Natural killer cell treated with Interleukin-12 subunit alpha and Interleukin-12 subunit beta and Interleukin-15 and Interleukin-18, amount 100 ng/mL, for 72 hours (primary cell): ENCODE results near the gene KCNAB2. TPM values are rescaled to one million over a fixed set of nuclear protein-coding genes. Genes with fewer than 3 reads are reported as not detected.
A peak's percentile ranks its signal among the peaks of the same experiment; 100 is the strongest.

ENCODE experiments used
- ATAC-seq, 2 donors: fragments of 150-1000 bp; cut with Tn5 transposase in 1 of 2; sonication (Bioruptor Pico), chemical (Tn5 transposase) in 1 of 2; 2 replicates each; pipeline ENCODE4 v1.10.0; 2021
- DNase-seq: peaks from one replicate; pipeline ENCODE4 v3.0.0; 2022; ENCODE audit warnings: low spot score
- H3K27ac Mint-ChIP-seq, 2 donors: 1 replicate in 1 of 2; 2 replicates in 1 of 2; pipeline ENCODE4 v1.8.0; 2022; ENCODE audit warnings: mixed read lengths in 2 of 2, mild to moderate bottlenecking in 1 of 2, moderate library complexity in 1 of 2
- H3K27me3 Mint-ChIP-seq, 2 donors: 1 replicate in 1 of 2; 2 replicates in 1 of 2; pipeline ENCODE4 v1.8.0; 2022; ENCODE audit warnings: mixed read lengths in 2 of 2
- H3K36me3 Mint-ChIP-seq: one replicate; pipeline ENCODE4 v1.8.0; 2022; ENCODE audit warnings: mixed read lengths
- H3K4me1 Mint-ChIP-seq, 2 donors: 1 replicate in 1 of 2; 2 replicates in 1 of 2; pipeline ENCODE4 v1.8.0; 2022; ENCODE audit warnings: low read depth in 2 of 2, mixed read lengths in 2 of 2, mild to moderate bottlenecking in 1 of 2
- H3K4me3 Mint-ChIP-seq: one replicate; pipeline ENCODE4 v1.8.0; 2022; ENCODE audit warnings: mixed read lengths
- H3K9me3 Mint-ChIP-seq: 2 replicates; pipeline ENCODE4 v1.8.0; 2022; ENCODE audit warnings: mixed read lengths
- total RNA-seq, 2 donors: library from RNA; stranded (reverse); gene quantifications; one replicate each; pipeline ENCODE4 v1.2.3, GENCODE V29; 2022

Gene KCNAB2
- total RNA-seq, 2 donors from 2014 or later = 157 to 360 TPM

DNA sequence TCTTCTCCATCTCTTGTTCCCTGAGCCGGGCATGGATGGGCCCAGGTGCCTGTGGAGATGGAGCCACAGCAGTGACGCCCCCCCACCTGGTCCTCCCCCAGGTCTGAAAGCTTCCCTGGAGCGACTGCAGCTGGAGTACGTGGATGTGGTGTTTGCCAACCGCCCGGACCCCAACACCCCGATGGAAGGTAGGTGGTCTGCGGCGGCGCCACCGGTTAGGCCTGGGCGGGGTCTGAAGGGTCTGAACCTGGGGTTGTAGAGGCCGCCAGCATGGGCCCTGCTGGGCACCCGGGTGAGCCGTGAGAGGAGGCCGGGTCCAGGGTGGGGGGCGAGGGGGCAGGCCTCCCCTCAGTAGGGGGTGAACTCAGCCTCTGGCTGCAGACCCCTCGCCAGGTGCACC is 44.6 kb downstream of the KCNAB2 start:
- Mint-ChIP-seq H3K9me3 (no peaks in the 10 kb centered on the region), H3K36me3 (no peaks in the 10 kb centered on the region), H3K27me3 (no peaks in the 10 kb centered on the region), H3K4me3 (no peak overlapping the region), H3K4me1 (no peaks in the 10 kb centered on the region), H3K27ac (no peak overlapping the region)
- no peak for ATAC-seq
- DNase-seq = no peak

DNA sequence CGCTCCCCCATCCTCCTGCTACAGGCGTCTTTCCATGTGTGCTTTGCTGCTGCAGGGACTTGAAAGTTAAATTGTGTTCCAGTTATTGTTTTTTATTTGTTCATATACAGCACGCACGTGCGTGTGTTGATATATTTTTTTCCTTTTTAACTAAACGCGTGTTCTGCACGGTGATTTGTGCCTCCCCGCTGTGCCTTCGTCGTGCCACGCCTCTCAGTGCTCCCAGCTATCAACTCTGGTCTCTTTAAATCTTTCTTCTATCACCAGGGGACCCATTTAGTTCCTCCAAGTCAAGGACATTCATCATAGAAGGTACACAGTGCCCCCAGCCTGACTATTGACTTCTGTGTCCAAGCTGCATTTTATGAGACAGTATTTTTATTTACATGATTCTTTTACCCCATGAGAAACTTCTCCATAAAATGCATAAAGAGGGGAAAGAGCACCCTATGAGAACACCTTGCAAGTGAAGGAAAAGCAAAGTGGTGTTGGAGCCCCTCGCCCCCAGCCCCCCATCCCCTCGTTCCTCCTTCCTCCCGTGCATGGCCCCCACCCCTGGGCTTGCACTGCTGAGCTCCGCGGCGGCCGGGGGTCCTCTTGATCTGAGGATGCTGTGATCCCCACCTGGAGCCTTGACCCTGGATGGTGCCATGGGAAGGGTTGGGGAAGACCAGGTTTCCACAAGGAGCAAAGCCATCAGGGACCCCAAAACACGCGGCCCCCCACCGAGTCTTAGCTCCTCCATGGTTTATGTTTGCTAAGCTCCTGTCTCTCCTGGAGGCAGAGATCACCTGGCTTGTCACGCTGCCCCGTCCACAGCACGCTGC is 45.5 kb downstream of the KCNAB2 start:
- no peaks in the 10 kb centered on the region for H3K36me3 Mint-ChIP-seq
- H3K27me3 Mint-ChIP-seq = no peaks in the 10 kb centered on the region
- H3K27ac Mint-ChIP-seq = peak overlapping the region in 1 of 2 donors; percentile 10
- H3K4me1 Mint-ChIP-seq = no peaks in the 10 kb centered on the region
- no peak overlapping the region for H3K4me3 Mint-ChIP-seq
- no peaks in the 10 kb centered on the region for H3K9me3 Mint-ChIP-seq
- no peak for DNase-seq
- no peak for ATAC-seq

DNA sequence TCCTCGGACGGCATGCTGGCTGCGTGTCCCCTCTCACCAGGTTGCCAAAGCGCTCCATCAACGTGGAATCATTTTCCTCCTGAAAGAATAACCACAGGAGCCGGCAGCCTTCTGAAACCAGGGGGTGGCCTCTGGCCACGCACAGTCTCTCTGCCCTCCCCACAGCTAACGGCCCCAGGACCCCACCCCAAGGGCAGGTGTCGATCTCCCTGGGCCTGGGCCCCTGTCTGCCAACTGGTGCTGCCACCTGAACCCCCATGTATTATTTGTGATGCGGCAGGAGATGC is 46.1 kb downstream of the KCNAB2 start:
- Mint-ChIP-seq H3K4me3 (no peak overlapping the region), H3K4me1 (no peaks in the 10 kb centered on the region), H3K36me3 (no peaks in the 10 kb centered on the region), H3K27me3 (no peaks in the 10 kb centered on the region), H3K27ac (no peak overlapping the region), H3K9me3 (no peaks in the 10 kb centered on the region)
- no peak for ATAC-seq
- no peak for DNase-seq

DNA sequence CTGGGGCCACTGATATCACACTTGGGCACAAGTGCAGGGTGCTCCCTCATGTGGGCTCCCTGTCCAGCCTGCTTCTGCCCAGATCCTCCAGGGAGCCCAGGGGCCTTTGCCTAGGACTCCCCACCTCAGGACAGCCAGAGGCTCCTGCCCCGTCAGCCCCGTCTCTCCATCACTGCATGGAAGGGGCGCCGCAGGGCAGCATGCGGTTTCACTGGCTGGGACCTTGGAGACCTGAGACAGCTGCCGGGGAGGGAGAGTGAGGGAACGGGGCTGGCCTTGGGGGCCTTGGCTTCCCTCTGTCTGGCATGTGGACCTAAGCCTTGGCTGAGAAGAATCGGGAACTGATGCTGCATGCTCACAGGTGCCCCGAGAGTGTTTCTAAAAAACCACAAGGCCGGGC is 46.5 kb downstream of the KCNAB2 start:
- no peak for DNase-seq
- ATAC-seq = no peak
- H3K36me3 Mint-ChIP-seq = no peaks in the 10 kb centered on the region
- no peak overlapping the region for H3K4me3 Mint-ChIP-seq
- H3K27me3 Mint-ChIP-seq = no peaks in the 10 kb centered on the region
- peaks cover 0 to under 1% of the 10 kb centered on the region in 2 donors for H3K4me1 Mint-ChIP-seq
- no peak overlapping the region for H3K27ac Mint-ChIP-seq
- no peaks in the 10 kb centered on the region for H3K9me3 Mint-ChIP-seq

DNA sequence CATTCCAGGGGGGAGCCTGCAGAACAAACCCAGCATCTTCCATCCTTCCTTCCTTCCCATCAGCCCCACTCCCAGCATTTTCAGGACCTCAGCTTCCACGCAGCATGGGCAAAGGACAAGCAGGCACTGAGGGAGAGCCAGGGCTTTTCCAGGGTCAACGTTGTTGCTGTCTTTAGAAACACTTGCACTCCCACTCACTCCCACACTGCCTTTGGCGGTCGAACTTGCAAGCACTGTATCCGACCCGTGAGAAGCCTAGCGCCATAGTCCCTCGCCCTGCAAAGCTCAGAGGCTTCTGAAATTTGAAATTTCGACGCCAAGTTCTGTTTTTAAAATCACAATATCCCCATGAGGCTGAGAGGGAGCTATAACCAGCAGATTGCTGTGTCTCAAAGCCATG is 47.4 kb downstream of the KCNAB2 start:
- no peaks in the 10 kb centered on the region for H3K27me3 Mint-ChIP-seq
- no peak overlapping the region for H3K4me3 Mint-ChIP-seq
- H3K9me3 Mint-ChIP-seq = no peaks in the 10 kb centered on the region
- no peak for DNase-seq
- H3K4me1 Mint-ChIP-seq = peaks cover 0 to 6% of the 10 kb centered on the region in 2 donors
- no peak for ATAC-seq
- H3K36me3 Mint-ChIP-seq = peaks cover 5% of the 10 kb centered on the region
- no peak overlapping the region for H3K27ac Mint-ChIP-seq

DNA sequence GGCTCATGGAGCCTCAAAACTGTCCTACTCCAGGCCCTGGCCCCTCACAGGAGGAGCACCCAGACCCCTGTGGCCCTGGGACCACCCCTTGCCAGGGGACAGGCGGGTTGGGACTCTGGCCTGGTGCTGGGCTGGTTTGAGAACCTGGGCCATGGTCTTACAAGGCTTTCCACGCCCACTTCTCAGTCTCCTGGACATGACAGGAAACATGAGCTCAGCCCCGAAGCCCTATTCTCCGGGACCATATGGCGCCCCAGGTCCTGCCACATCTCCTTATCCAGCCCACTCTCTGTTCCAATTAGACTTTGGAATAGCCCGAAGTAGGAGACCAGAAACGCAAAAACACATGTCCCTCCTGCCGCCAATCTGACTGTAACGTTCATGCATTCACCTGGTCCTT is 47.9 kb downstream of the KCNAB2 start:
- H3K27me3 Mint-ChIP-seq = no peaks in the 10 kb centered on the region
- H3K27ac Mint-ChIP-seq = no peak overlapping the region
- no peak overlapping the region for H3K4me3 Mint-ChIP-seq
- H3K9me3 Mint-ChIP-seq = no peaks in the 10 kb centered on the region
- DNase-seq (no peak), ATAC-seq (no peak)
- H3K4me1 Mint-ChIP-seq = peaks cover 0 to 6% of the 10 kb centered on the region in 2 donors
- H3K36me3 Mint-ChIP-seq = peaks cover 5% of the 10 kb centered on the region

DNA sequence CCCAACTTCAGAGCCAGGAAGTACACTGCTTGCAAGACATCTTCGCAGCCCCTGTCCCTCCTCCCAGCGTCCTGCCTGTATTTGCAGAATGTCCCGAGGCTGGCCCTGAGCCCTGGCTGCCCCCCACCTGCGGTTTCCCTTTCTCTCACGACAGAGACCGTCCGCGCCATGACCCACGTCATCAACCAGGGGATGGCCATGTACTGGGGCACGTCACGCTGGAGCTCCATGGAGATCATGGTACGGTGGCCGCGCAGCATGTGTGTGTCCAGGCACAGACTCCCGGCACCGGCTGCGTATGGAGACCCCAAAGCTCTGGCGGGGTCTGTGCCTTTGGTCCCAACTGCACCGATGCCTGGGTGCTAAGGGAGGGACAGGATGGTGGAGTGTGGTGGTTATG is 48.6 kb downstream of the KCNAB2 start:
- Mint-ChIP-seq H3K27ac (no peak overlapping the region), H3K4me1 (peaks cover 0 to 6% of the 10 kb centered on the region in 2 donors), H3K36me3 (peaks cover 5% of the 10 kb centered on the region), H3K9me3 (no peaks in the 10 kb centered on the region), H3K4me3 (no peak overlapping the region), H3K27me3 (no peaks in the 10 kb centered on the region)
- DNase-seq (no peak), ATAC-seq (no peak)

DNA sequence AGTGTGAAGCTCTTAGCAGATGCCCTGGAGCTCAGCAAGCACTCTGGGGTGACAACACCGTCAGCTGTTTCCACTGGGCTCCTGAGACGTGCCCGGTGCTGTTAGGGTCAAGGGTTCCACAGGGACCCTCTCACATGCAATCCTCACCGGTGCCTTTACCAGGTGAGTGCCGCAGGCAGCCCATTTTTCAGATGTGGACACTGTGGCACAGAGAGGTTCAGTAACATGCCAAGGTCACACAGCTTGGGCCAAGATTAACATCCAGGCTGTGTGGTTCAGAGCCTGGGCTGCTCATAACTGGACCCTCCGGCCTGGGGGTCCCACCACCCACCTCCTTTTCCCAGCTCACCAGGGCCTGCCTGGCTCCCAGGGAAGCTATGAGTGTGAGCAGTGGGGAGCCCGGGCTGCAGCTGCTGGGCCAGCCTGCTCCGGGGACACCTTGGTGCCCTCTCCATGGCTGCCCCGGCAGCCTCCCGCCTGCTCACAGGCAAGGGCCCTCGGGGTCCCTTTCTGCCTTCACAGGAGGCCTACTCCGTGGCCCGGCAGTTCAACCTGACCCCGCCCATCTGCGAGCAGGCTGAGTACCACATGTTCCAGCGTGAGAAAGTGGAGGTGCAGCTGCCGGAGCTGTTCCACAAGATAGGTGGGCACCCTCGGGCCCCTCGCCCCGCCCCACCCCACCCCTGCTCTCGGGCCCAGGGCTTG is 49.3 kb downstream of the KCNAB2 start:
- Mint-ChIP-seq H3K27me3 (no peaks in the 10 kb centered on the region), H3K4me3 (no peak overlapping the region), H3K27ac (no peak overlapping the region), H3K4me1 (peaks cover 0 to 6% of the 10 kb centered on the region in 2 donors), H3K9me3 (no peaks in the 10 kb centered on the region), H3K36me3 (peaks cover 5% of the 10 kb centered on the region)
- DNase-seq (no peak), ATAC-seq (no peak)

DNA sequence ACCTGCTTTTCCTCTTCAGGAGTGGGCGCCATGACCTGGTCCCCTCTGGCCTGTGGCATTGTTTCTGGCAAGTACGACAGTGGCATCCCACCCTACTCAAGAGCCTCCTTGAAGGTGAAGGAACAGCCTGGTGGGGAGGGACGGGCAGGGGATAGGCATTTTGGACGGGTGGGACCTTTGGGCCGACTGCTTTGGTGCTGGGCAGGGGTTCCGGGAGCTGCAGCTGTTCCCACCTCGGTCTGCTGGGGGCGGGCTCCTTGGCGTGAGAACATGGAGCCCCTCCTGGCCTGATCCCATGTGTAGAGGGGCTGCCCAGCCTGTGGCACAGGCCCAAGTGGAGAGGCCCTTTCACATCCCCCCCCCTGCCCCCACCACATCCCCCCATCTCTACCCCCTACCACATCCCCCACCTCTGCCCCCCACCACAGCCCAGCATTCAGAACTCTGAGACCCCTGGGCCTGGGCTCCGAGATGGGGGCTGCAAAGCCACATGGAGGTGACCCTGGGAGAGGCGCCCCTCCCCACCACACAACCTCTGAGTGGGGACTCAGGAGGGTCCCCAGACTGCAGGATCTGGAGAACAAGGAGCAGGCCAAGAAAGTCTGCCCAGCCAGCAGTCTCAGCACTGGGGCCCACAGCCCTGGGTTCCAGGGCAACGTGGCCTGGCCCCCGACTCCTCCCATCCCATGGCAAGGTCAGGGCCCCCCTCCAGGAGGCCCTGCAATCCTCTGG is 50.0 kb downstream of the KCNAB2 start:
- Mint-ChIP-seq H3K36me3 (peaks cover 5% of the 10 kb centered on the region), H3K4me3 (no peak overlapping the region), H3K27ac (no peak overlapping the region), H3K4me1 (peaks cover 0 to 6% of the 10 kb centered on the region in 2 donors), H3K27me3 (no peaks in the 10 kb centered on the region), H3K9me3 (no peaks in the 10 kb centered on the region)
- ATAC-seq (no peak), DNase-seq (no peak)

DNA sequence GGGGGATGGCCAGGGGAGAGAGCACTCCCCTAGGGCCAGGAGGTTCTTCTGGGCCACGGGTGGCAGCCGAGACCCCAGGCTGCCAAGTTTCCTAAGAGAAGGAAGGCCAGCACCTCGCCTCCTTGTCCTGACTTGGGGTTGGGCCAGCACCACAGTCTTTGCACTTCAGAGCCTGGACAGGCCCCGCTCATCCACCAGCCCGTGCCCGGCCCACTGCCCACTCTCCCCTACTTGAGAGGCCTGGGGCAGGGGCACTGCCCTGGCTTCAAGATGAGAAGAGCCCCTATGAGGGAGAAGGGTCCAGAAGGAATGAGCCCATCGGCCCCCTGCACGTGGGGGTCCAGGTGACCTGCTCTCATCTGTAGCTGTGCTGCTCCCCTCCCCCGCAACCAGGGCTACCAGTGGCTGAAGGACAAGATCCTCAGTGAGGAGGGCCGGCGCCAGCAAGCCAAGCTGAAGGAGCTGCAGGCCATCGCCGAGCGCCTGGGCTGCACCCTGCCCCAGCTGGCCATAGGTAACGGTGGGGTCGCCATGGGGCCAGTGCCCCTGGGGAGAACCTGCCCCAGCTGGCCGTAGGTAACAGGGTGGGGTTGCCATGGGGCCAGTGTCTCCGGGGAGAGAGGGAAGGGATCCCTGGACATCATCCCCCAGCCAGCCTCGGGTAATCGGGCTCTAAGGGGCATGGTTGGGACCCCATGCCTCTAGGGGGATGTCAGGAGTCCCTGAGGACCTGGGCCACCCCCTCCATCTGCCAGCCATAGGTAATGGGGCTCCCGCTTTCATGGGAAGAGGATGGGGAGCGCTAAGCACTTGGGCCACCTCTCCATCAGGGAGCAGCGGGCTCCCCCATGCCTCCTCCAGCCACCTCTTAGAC is 50.8 kb downstream of the KCNAB2 start:
- DNase-seq (no peak), ATAC-seq (no peak)
- H3K27ac Mint-ChIP-seq = no peak overlapping the region
- peaks cover 5% of the 10 kb centered on the region for H3K36me3 Mint-ChIP-seq
- peaks cover 0 to 6% of the 10 kb centered on the region in 2 donors for H3K4me1 Mint-ChIP-seq
- no peak overlapping the region for H3K4me3 Mint-ChIP-seq
- no peaks in the 10 kb centered on the region for H3K27me3 Mint-ChIP-seq
- no peaks in the 10 kb centered on the region for H3K9me3 Mint-ChIP-seq

DNA sequence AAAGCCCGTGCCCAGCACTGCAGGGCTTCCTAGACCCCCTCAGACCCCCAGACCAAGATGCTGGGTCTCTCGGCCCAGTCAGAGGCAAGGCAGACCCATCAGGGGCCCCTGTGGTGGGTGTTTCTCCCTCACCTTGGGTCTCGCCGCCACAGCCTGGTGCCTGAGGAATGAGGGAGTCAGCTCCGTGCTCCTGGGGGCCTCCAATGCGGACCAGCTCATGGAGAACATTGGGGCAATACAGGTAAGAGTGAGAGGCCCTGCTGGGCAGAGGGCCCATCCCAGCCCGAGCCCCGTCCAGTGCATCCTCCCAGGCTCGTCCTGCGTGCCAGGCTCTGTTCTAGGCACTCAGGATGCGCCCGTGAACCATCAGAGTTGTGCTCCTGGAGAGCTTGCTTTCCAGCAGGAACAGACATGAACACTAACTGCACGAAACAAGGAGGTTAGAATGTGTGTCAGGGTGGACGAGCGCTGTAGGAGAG is 51.5 kb downstream of the KCNAB2 start:
- Mint-ChIP-seq H3K4me1 (peaks cover 0 to 6% of the 10 kb centered on the region in 2 donors), H3K36me3 (peaks cover 5% of the 10 kb centered on the region), H3K27ac (peak overlapping the region in 1 of 2 donors; percentile 35), H3K4me3 (no peak overlapping the region), H3K27me3 (no peaks in the 10 kb centered on the region), H3K9me3 (no peaks in the 10 kb centered on the region)
- DNase-seq (no peak), ATAC-seq (no peak)

DNA sequence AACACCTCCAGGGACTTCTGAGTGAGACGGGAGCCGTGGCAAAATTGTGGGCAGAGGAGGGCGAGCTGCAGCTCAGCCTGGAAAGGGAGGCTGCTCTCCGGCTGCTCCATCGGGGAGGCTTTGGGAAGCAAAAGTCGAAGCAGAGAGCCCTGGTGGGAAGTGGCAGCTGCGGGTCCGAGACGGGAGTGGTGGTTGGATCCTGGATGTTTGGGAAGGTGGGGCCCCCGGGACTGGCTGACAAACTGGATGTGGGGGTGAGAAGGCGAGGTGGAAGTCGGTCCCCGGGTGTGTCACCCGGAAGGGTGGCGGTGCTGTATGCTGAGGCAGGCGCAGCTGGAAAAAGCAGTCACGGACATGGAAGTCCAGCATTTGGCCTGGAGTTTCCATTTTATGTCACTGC is 52.1 kb downstream of the KCNAB2 start:
- H3K27ac Mint-ChIP-seq = peak overlapping the region in 1 of 2 donors; percentile 35
- ATAC-seq (no peak), DNase-seq (no peak)
- peaks cover 5% of the 10 kb centered on the region for H3K36me3 Mint-ChIP-seq
- no peaks in the 10 kb centered on the region for H3K27me3 Mint-ChIP-seq
- peaks cover 0 to 6% of the 10 kb centered on the region in 2 donors for H3K4me1 Mint-ChIP-seq
- H3K9me3 Mint-ChIP-seq = no peaks in the 10 kb centered on the region
- H3K4me3 Mint-ChIP-seq = no peak overlapping the region
